ENCODE data around the gene DHX40.
"Not testable (repeated sequence)": the region's sequence is repeated elsewhere in the genome, so short reads cannot be mapped to it uniquely, and the experiment has no call there.

DHX40 gene

GRCh38 chr17:59565171-59565958, at the start of gene DHX40:
Gene DHX40 (plus strand): TSS chr17:59565610. CDS start chr17:59565672, 62 bp downstream.
- peak; percentile 91 for DNase-seq (ENCODE audit: low read depth)

- no peak for DNase-seq (ENCODE audit: low read depth)
These were observed 49.0 kb upstream of the DHX40 start for GRCh38 chr17:59516451-59516850.

- no peak for DNase-seq (ENCODE audit: low read depth)
These were observed 46.3 kb upstream of the DHX40 start for GRCh38 chr17:59519132-59519531.

- DNase-seq (ENCODE audit: low read depth): no peak
These were observed 45.2 kb upstream of the DHX40 start for GRCh38 chr17:59520251-59520650.

- DNase-seq (ENCODE audit: low read depth): peak; percentile 36
These were observed 43.8 kb upstream of the DHX40 start for GRCh38 chr17:59521465-59522126.

- DNase-seq (ENCODE audit: low read depth): not testable (repeated sequence)
These were observed 40.5 kb upstream of the DHX40 start for GRCh38 chr17:59524930-59525329.

GRCh38 chr17:59525668-59526067, 39.7 kb upstream of the DHX40 start:
- no peak for DNase-seq (ENCODE audit: low read depth)

- DNase-seq (ENCODE audit: low read depth): no peak
These were observed 39.0 kb upstream of the DHX40 start for GRCh38 chr17:59526451-59526850.

- no peak for DNase-seq (ENCODE audit: low read depth)
These were observed 38.0 kb upstream of the DHX40 start for GRCh38 chr17:59527325-59527917.

- no peak for DNase-seq (ENCODE audit: low read depth)
These were observed 37.5 kb upstream of the DHX40 start for GRCh38 chr17:59527931-59528330.

- DNase-seq (ENCODE audit: low read depth): no peak
These were observed 34.9 kb upstream of the DHX40 start for GRCh38 chr17:59530531-59530930.

- no peak for DNase-seq (ENCODE audit: low read depth)
These were observed 31.7 kb upstream of the DHX40 start for GRCh38 chr17:59533694-59534093.

GRCh38 chr17:59534583-59534982, 30.8 kb upstream of the DHX40 start:
- no peak for DNase-seq (ENCODE audit: low read depth)

GRCh38 chr17:59538195-59538909, 27.1 kb upstream of the DHX40 start:
- no peak for DNase-seq (ENCODE audit: low read depth)

GRCh38 chr17:59542960-59543635, 22.3 kb upstream of the DHX40 start:
- no peak for DNase-seq (ENCODE audit: low read depth)

GRCh38 chr17:59545942-59546341, 19.5 kb upstream of the DHX40 start:
- DNase-seq (ENCODE audit: low read depth): no peak

GRCh38 chr17:59547131-59547915, 18.1 kb upstream of the DHX40 start:
- no peak for DNase-seq (ENCODE audit: low read depth)

GRCh38 chr17:59548985-59549384, 16.4 kb upstream of the DHX40 start:
- not testable (repeated sequence) for DNase-seq (ENCODE audit: low read depth)

GRCh38 chr17:59550703-59551102, 14.7 kb upstream of the DHX40 start:
- no peak for DNase-seq (ENCODE audit: low read depth)

GRCh38 chr17:59558039-59558438, 7.4 kb upstream of the DHX40 start:
- DNase-seq (ENCODE audit: low read depth): no peak

GRCh38 chr17:59558953-59559352, 6.5 kb upstream of the DHX40 start:
- no peak for DNase-seq (ENCODE audit: low read depth)
